ENCODE measurements around the gene CAMLG.

GRCh38 chr5:134791580-134791979 lies 53.2 kb downstream of the CAMLG start:
- TF ChIP-seq POLR2AphosphoS5 (IDR thresholded peaks at IDR 0.05; ENCODE audit: low read depth), result no peak
- TF ChIP-seq, protein P1, sequence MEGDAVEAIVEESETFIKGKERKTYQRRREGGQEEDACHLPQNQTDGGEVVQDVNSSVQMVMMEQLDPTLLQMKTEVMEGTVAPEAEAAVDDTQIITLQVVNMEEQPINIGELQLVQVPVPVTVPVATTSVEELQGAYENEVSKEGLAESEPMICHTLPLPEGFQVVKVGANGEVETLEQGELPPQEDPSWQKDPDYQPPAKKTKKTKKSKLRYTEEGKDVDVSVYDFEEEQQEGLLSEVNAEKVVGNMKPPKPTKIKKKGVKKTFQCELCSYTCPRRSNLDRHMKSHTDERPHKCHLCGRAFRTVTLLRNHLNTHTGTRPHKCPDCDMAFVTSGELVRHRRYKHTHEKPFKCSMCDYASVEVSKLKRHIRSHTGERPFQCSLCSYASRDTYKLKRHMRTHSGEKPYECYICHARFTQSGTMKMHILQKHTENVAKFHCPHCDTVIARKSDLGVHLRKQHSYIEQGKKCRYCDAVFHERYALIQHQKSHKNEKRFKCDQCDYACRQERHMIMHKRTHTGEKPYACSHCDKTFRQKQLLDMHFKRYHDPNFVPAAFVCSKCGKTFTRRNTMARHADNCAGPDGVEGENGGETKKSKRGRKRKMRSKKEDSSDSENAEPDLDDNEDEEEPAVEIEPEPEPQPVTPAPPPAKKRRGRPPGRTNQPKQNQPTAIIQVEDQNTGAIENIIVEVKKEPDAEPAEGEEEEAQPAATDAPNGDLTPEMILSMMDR (IDR thresholded peaks at IDR 0.05; ENCODE audit: insufficient read depth, low read length), result no peak

All from HL-60 (cell line).